Activated CD4-positive, alpha-beta T cell treated with anti-CD3 and anti-CD28 coated beads, Interleukin-2, amount 50 U/mL, for 48 hours (primary cell): ENCODE results near the gene C12orf57.
A peak's percentile ranks its signal among the peaks of the same experiment; 100 is the strongest.

ENCODE experiments used
- DNase-seq, 2 experiments: peaks; one replicate each; pipeline ENCODE4 v3.0.0-alpha.2; 2020

Gene C12orf57

GRCh38 chr12:6954316-6955107, 10.7 kb downstream of the C12orf57 start:
- DNase-seq = no peak

GRCh38 chr12:6955108-6956020, 11.5 kb downstream of the C12orf57 start:
- DNase-seq = no peak

GRCh38 chr12:6956021-6956727, 12.4 kb downstream of the C12orf57 start:
- peak in 1 of 2 experiments; percentile 35 for DNase-seq

- DNase-seq = peak in 1 of 2 experiments; percentile 43
These were observed 13.4 kb downstream of the C12orf57 start for GRCh38 chr12:6957151-6957701.

GRCh38 chr12:6957741-6958608, 14.2 kb downstream of the C12orf57 start:
- DNase-seq = peak in 1 of 2 experiments; percentile 41

- peak in 1 of 2 experiments; percentile 37 for DNase-seq
These were observed 14.8 kb downstream of the C12orf57 start for GRCh38 chr12:6958609-6959057.

GRCh38 chr12:6959058-6959804, 15.4 kb downstream of the C12orf57 start:
- DNase-seq = peak; percentile 68 to 76

GRCh38 chr12:6959805-6960592, 16.2 kb downstream of the C12orf57 start:
- no peak for DNase-seq

- peak in 1 of 2 experiments; percentile 49 for DNase-seq
These were observed 16.9 kb downstream of the C12orf57 start for GRCh38 chr12:6960593-6961277.

GRCh38 chr12:6961278-6961694, 17.5 kb downstream of the C12orf57 start:
- peak; percentile 96 to 98 for DNase-seq

- peak; percentile 73 to 77 for DNase-seq
These were observed 18.0 kb downstream of the C12orf57 start for GRCh38 chr12:6961695-6962284.

GRCh38 chr12:6962285-6963015, 18.6 kb downstream of the C12orf57 start:
- no peak for DNase-seq

- no peak for DNase-seq
These were observed 19.4 kb downstream of the C12orf57 start for GRCh38 chr12:6963016-6963731.

- DNase-seq = no peak
These were observed 20.1 kb downstream of the C12orf57 start for GRCh38 chr12:6963791-6964413.

- no peak for DNase-seq
These were observed 20.8 kb downstream of the C12orf57 start for GRCh38 chr12:6964605-6965025.

- DNase-seq = peak; percentile 89 to 92
These were observed 21.3 kb downstream of the C12orf57 start for GRCh38 chr12:6965026-6965661.
